GM23338 (cell line): ENCODE data around the gene PFN1. TPM values are rescaled to one million over a fixed set of nuclear protein-coding genes. Genes with fewer than 3 reads are reported as not detected.

Source experiments
- ATAC-seq: fragments of 200-7000 bp; cut with Tn5 transposase; 3 replicates; pipeline ENCODE4 v1.9.1; 2020
- DNase-seq: peaks from one replicate; pipeline ENCODE4 v3.0.0-alpha.2; 2015; ENCODE audit warnings: low spot score
- H2AFZ ChIP-seq: fragments of 200-600 bp; sonication (generic); 2 replicates; pipeline ENCODE4 v1.8.0; 2016; ENCODE audit warnings: antibody characterized with exemption, mild to moderate bottlenecking, moderate library complexity
- H3F3A ChIP-seq: fragments of 200-600 bp; sonication (generic); replicated peaks from 2 replicates; pipeline ENCODE4 v1.8.0; 2017; ENCODE audit warnings: antibody characterized with exemption, mixed run types, low read depth
- H3K27ac ChIP-seq: fragments of 200-600 bp; sonication (generic); 2 replicates; pipeline ENCODE4 v1.6.1; 2016; ENCODE audit warnings: low read depth
- H3K27me3 ChIP-seq: fragments of 200-600 bp; sonication (generic); 2 replicates; pipeline ENCODE4 v1.8.0; 2016; ENCODE audit warnings: mild to moderate bottlenecking, mixed run types, moderate library complexity; ENCODE audit not compliant: insufficient read depth
- H3K36me3 ChIP-seq: fragments of 200-600 bp; sonication (generic); 2 replicates; pipeline ENCODE4 v1.8.0; 2016; ENCODE audit warnings: mild to moderate bottlenecking; ENCODE audit not compliant: insufficient read depth
- H3K4me1 ChIP-seq: fragments of 200-600 bp; sonication (generic); 2 replicates; pipeline ENCODE4 v1.8.0; 2016; ENCODE audit warnings: mild to moderate bottlenecking, moderate library complexity; ENCODE audit not compliant: insufficient read depth
- H3K4me2 ChIP-seq: fragments of 200-600 bp; sonication (generic); 2 replicates; pipeline ENCODE4 v1.7.1; 2017; ENCODE audit warnings: mixed run types
- H3K4me3 ChIP-seq: fragments of 200-600 bp; sonication (generic); 2 replicates; pipeline ENCODE4 v1.6.1; 2016; ENCODE audit warnings: mixed run types
- H3K79me2 ChIP-seq: fragments of 200-600 bp; sonication (generic); replicated peaks from 2 replicates; pipeline ENCODE4 v1.8.0; 2017; ENCODE audit warnings: mild to moderate bottlenecking; ENCODE audit not compliant: insufficient read depth
- H3K9me2 ChIP-seq: fragments of 200-600 bp; sonication (generic); 2 replicates; pipeline ENCODE4 v1.8.0; 2017; ENCODE audit not compliant: insufficient read depth
- H4K20me1 ChIP-seq: fragments of 200-600 bp; sonication (generic); replicated peaks from 2 replicates; pipeline ENCODE4 v1.8.0; 2017; ENCODE audit warnings: mild to moderate bottlenecking; ENCODE audit not compliant: insufficient read depth
- H3K27ac Mint-ChIP-seq: 2 replicates; pipeline ENCODE4 v1.8.0; 2020; ENCODE audit warnings: inconsistent platforms, mild to moderate bottlenecking, moderate library complexity, mixed read lengths
- H3K27me3 Mint-ChIP-seq: 3 replicates; pipeline ENCODE4 v1.8.0; 2022; ENCODE audit warnings: low read depth, mild to moderate bottlenecking, moderate library complexity, mixed read lengths, inconsistent platforms; ENCODE audit not compliant: insufficient read depth, poor library complexity
- H3K36me3 Mint-ChIP-seq: 3 replicates; pipeline ENCODE4 v1.8.0; 2021; ENCODE audit warnings: low read depth, mild to moderate bottlenecking, inconsistent platforms, moderate library complexity, mixed read lengths
- H3K4me1 Mint-ChIP-seq: 3 replicates; pipeline ENCODE4 v1.8.0; 2020; ENCODE audit warnings: mild to moderate bottlenecking, inconsistent platforms, mixed read lengths
- H3K4me3 Mint-ChIP-seq: 3 replicates; pipeline ENCODE4 v1.8.0; 2021; ENCODE audit warnings: moderate library complexity, mild to moderate bottlenecking, inconsistent platforms, mixed read lengths
- H3K9me3 Mint-ChIP-seq: 3 replicates; pipeline ENCODE4 v1.8.0; 2020; ENCODE audit warnings: moderate library complexity, mild to moderate bottlenecking, inconsistent platforms, mixed read lengths
- CREB1 ChIP-seq: fragments of 250-450 bp; sonication (Bioruptor Pico); IDR thresholded peaks from 2 replicates; pipeline ENCODE4 v1.5.0; 2020; ENCODE audit warnings: low read depth, mild to moderate bottlenecking, moderate library complexity
- EZH2 ChIP-seq: fragments of 200-600 bp; sonication (generic); IDR thresholded peaks from one replicate; pipeline ENCODE4 v1.8.0; 2017; ENCODE audit warnings: antibody characterized with exemption, mild to moderate bottlenecking, low read depth; ENCODE audit not compliant: unreplicated experiment
- EZH2phosphoT487 ChIP-seq: fragments of 200-600 bp; sonication (generic); IDR thresholded peaks from one replicate; pipeline ENCODE4 v1.8.1; 2018; ENCODE audit warnings: antibody characterized with exemption; ENCODE audit not compliant: unreplicated experiment
- JUNB ChIP-seq: IDR thresholded peaks from one replicate; pipeline ENCODE4 v1.6.1; 2016; ENCODE audit warnings: antibody characterized with exemption; ENCODE audit not compliant: unreplicated experiment
- NANOG ChIP-seq: IDR thresholded peaks from 2 replicates; pipeline ENCODE4 v1.6.1; 2016; ENCODE audit warnings: antibody characterized with exemption, borderline replicate concordance
- POLR2AphosphoS5 ChIP-seq: IDR thresholded peaks from 2 replicates; pipeline ENCODE4 v1.6.1; 2016; ENCODE audit warnings: antibody characterized with exemption, low read depth
- STAT1 ChIP-seq: IDR thresholded peaks from one replicate; pipeline ENCODE4 v1.6.1; 2016; ENCODE audit warnings: antibody characterized with exemption; ENCODE audit not compliant: unreplicated experiment
- ZNF114 ChIP-seq: fragments of 250-450 bp; sonication (Bioruptor Pico); IDR thresholded peaks from 2 replicates; pipeline ENCODE4 v1.5.0; 2020; ENCODE audit warnings: mild to moderate bottlenecking, moderate library complexity
- ZNF331 ChIP-seq: fragments of 250-450 bp; sonication (Bioruptor Pico); IDR thresholded peaks from 2 replicates; pipeline ENCODE4 v1.5.0; 2020; ENCODE audit warnings: low read depth, mild to moderate bottlenecking, moderate library complexity
- polyA plus RNA-seq: library from polyadenylated mRNA; unstranded; fragments of >200 nt; fragmentation: Nextera tagmentation; extraction: Ambion mirVana; gene quantifications from 2 replicates; pipeline ENCODE4 v1.2.1, GENCODE V29; 2016
- total RNA-seq: library from RNA; depleted of rRNA; stranded (reverse); fragments of >200 nt; shearing (Covaris generic); gene quantifications from 2 replicates; pipeline ENCODE4 v1.2.3, GENCODE V29; 2014
- TF ChIP-seq, protein P1 (sequence below), 2 experiments: fragments of 200-600 bp in 1 of 2; sonication (generic) in 1 of 2; conservative IDR thresholded peaks; 2 replicates each; pipeline versions ENCODE4 v1.5.1 to v1.6.1; 2016 to 2017; ENCODE audit warnings: antibody characterized with exemption in 2 of 2, low read depth in 2 of 2, mild to moderate bottlenecking in 2 of 2, moderate library complexity in 1 of 2
- TF ChIP-seq, protein P2 (sequence below): IDR thresholded peaks from 2 replicates; pipeline ENCODE4 v1.6.1; 2016; ENCODE audit warnings: antibody characterized with exemption
- TF ChIP-seq, protein P3 (sequence below): IDR thresholded peaks from one replicate; pipeline ENCODE4 v1.6.1; 2018; ENCODE audit warnings: antibody characterized with exemption; ENCODE audit not compliant: unreplicated experiment
- TF ChIP-seq, protein P4 (sequence below): fragments of 250-450 bp; sonication (Bioruptor Pico); IDR thresholded peaks from 2 replicates; pipeline ENCODE4 v1.5.0; 2020; ENCODE audit warnings: mild to moderate bottlenecking, moderate library complexity

PFN1 gene
- total and polyA plus RNA-seq, 2 experiments from 2014 or later, result 2,002 to 3,709 TPM

DNA sequence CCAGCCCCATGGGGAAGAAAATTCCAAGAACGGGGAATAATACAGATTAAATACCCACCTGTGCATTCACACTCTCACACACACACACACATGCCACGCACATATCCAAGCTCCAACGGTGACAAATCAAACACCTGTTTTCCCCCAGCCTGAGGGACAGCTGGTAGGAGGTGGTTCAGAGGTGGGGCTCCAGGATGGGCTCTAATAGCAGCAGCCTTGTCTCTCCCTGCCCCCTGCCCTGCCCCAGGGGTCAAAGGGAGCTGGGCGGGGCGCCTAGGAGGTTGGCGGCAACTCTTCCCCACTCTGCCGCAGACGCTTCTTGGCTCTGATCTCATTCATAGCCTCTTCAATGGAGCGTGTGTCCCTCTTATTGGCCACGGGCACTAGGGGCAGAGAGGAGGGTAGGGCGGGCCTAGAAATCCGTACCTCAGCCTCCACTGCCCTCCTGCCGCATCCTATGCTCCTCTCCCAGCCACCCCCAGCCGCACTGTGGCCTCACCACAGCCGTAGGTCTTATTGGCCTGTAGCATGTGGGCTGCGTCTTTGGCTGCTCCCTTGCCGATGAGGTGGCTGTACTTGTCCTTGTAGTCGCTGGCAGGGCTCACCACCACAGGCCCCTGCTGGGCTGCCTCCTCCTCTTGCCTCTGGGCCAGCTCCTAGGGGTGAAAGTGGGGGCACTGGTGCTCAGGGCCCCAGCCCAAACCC is 11.1 kb upstream of the PFN1 start:
- peaks cover 15% of the 10 kb centered on the region for H3K4me1 ChIP-seq
- no peak overlapping the region for H3K27ac Mint-ChIP-seq
- H3K27ac ChIP-seq, result no peak overlapping the region
- H3K36me3 Mint-ChIP-seq, result peaks cover 42% of the 10 kb centered on the region
- no peak overlapping the region for H3K4me3 ChIP-seq
- H2AFZ ChIP-seq, result no peak overlapping the region
- no peaks in the 10 kb centered on the region for H3K36me3 ChIP-seq
- no peaks in the 10 kb centered on the region for H3K27me3 ChIP-seq
- TF ChIP-seq, protein P1, sequence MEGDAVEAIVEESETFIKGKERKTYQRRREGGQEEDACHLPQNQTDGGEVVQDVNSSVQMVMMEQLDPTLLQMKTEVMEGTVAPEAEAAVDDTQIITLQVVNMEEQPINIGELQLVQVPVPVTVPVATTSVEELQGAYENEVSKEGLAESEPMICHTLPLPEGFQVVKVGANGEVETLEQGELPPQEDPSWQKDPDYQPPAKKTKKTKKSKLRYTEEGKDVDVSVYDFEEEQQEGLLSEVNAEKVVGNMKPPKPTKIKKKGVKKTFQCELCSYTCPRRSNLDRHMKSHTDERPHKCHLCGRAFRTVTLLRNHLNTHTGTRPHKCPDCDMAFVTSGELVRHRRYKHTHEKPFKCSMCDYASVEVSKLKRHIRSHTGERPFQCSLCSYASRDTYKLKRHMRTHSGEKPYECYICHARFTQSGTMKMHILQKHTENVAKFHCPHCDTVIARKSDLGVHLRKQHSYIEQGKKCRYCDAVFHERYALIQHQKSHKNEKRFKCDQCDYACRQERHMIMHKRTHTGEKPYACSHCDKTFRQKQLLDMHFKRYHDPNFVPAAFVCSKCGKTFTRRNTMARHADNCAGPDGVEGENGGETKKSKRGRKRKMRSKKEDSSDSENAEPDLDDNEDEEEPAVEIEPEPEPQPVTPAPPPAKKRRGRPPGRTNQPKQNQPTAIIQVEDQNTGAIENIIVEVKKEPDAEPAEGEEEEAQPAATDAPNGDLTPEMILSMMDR (conservative IDR thresholded peaks at IDR 0.05; ENCODE audit: low read depth in 2 of 2), result no peak
- TF ChIP-seq CREB1 (no peak), ZNF114 (CRISPR knock-in tag) (no peak), ZNF331 (CRISPR knock-in tag) (no peak), EZH2phosphoT487 (no peak), POLR2AphosphoS5 (no peak), STAT1 (no peak), NANOG (no peak), EZH2 (no peak), JUNB (no peak)
- TF ChIP-seq, protein P2, sequence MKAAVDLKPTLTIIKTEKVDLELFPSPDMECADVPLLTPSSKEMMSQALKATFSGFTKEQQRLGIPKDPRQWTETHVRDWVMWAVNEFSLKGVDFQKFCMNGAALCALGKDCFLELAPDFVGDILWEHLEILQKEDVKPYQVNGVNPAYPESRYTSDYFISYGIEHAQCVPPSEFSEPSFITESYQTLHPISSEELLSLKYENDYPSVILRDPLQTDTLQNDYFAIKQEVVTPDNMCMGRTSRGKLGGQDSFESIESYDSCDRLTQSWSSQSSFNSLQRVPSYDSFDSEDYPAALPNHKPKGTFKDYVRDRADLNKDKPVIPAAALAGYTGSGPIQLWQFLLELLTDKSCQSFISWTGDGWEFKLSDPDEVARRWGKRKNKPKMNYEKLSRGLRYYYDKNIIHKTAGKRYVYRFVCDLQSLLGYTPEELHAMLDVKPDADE, result no peak
- TF ChIP-seq, protein P3, sequence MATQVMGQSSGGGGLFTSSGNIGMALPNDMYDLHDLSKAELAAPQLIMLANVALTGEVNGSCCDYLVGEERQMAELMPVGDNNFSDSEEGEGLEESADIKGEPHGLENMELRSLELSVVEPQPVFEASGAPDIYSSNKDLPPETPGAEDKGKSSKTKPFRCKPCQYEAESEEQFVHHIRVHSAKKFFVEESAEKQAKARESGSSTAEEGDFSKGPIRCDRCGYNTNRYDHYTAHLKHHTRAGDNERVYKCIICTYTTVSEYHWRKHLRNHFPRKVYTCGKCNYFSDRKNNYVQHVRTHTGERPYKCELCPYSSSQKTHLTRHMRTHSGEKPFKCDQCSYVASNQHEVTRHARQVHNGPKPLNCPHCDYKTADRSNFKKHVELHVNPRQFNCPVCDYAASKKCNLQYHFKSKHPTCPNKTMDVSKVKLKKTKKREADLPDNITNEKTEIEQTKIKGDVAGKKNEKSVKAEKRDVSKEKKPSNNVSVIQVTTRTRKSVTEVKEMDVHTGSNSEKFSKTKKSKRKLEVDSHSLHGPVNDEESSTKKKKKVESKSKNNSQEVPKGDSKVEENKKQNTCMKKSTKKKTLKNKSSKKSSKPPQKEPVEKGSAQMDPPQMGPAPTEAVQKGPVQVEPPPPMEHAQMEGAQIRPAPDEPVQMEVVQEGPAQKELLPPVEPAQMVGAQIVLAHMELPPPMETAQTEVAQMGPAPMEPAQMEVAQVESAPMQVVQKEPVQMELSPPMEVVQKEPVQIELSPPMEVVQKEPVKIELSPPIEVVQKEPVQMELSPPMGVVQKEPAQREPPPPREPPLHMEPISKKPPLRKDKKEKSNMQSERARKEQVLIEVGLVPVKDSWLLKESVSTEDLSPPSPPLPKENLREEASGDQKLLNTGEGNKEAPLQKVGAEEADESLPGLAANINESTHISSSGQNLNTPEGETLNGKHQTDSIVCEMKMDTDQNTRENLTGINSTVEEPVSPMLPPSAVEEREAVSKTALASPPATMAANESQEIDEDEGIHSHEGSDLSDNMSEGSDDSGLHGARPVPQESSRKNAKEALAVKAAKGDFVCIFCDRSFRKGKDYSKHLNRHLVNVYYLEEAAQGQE, result no peak
- TF ChIP-seq, protein P4, sequence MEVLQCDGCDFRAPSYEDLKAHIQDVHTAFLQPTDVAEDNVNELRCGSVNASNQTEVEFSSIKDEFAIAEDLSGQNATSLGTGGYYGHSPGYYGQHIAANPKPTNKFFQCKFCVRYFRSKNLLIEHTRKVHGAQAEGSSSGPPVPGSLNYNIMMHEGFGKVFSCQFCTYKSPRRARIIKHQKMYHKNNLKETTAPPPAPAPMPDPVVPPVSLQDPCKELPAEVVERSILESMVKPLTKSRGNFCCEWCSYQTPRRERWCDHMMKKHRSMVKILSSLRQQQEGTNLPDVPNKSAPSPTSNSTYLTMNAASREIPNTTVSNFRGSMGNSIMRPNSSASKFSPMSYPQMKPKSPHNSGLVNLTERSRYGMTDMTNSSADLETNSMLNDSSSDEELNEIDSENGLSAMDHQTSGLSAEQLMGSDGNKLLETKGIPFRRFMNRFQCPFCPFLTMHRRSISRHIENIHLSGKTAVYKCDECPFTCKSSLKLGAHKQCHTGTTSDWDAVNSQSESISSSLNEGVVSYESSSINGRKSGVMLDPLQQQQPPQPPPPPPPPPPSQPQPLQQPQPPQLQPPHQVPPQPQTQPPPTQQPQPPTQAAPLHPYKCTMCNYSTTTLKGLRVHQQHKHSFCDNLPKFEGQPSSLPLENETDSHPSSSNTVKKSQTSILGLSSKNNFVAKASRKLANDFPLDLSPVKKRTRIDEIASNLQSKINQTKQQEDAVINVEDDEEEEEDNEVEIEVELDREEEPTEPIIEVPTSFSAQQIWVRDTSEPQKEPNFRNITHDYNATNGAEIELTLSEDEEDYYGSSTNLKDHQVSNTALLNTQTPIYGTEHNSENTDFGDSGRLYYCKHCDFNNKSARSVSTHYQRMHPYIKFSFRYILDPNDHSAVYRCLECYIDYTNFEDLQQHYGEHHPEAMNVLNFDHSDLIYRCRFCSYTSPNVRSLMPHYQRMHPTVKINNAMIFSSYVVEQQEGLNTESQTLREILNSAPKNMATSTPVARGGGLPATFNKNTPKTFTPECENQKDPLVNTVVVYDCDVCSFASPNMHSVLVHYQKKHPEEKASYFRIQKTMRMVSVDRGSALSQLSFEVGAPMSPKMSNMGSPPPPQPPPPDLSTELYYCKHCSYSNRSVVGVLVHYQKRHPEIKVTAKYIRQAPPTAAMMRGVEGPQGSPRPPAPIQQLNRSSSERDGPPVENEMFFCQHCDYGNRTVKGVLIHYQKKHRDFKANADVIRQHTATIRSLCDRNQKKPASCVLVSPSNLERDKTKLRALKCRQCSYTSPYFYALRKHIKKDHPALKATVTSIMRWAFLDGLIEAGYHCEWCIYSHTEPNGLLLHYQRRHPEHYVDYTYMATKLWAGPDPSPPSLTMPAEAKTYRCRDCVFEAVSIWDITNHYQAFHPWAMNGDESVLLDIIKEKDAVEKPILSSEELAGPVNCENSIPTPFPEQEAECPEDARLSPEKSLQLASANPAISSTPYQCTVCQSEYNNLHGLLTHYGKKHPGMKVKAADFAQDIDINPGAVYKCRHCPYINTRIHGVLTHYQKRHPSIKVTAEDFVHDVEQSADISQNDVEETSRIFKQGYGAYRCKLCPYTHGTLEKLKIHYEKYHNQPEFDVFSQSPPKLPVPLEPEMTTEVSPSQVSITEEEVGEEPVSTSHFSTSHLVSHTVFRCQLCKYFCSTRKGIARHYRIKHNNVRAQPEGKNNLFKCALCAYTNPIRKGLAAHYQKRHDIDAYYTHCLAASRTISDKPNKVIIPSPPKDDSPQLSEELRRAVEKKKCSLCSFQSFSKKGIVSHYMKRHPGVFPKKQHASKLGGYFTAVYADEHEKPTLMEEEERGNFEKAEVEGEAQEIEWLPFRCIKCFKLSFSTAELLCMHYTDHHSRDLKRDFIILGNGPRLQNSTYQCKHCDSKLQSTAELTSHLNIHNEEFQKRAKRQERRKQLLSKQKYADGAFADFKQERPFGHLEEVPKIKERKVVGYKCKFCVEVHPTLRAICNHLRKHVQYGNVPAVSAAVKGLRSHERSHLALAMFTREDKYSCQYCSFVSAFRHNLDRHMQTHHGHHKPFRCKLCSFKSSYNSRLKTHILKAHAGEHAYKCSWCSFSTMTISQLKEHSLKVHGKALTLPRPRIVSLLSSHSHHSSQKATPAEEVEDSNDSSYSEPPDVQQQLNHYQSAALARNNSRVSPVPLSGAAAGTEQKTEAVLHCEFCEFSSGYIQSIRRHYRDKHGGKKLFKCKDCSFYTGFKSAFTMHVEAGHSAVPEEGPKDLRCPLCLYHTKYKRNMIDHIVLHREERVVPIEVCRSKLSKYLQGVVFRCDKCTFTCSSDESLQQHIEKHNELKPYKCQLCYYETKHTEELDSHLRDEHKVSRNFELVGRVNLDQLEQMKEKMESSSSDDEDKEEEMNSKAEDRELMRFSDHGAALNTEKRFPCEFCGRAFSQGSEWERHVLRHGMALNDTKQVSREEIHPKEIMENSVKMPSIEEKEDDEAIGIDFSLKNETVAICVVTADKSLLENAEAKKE (CRISPR knock-in tag), result no peak
- ATAC-seq (no peak; the same call in 2 of the 3 replicates), DNase-seq (no peak)
- no peak overlapping the region for H3K4me3 Mint-ChIP-seq
- no peaks in the 10 kb centered on the region for H3K9me2 ChIP-seq
- peaks cover 14% of the 10 kb centered on the region for H3K27me3 Mint-ChIP-seq
- peaks cover 4% of the 10 kb centered on the region for H3K79me2 ChIP-seq
- H3F3A ChIP-seq, result no peaks in the 10 kb centered on the region
- H3K4me2 ChIP-seq, result no peak overlapping the region
- H3K9me3 Mint-ChIP-seq, result peaks cover 6% of the 10 kb centered on the region; the same call in 2 of the 3 replicates
- H3K4me1 Mint-ChIP-seq, result peaks cover 20% of the 10 kb centered on the region
- no peaks in the 10 kb centered on the region; the same call in none of the 2 replicates for H4K20me1 ChIP-seq
